ENCODE measurements around the gene NEURL1.

- TF ChIP-seq CTCF (IDR thresholded peaks at IDR 0.05): no peak
- no peak for TF ChIP-seq EP300 (IDR thresholded peaks at IDR 0.05)
Observed at GRCh38 chr10:103576862-103577261, 83.4 kb downstream of the NEURL1 start.

Data from tibial nerve (tissue), 4 donors.